Tibial nerve (tissue), 3 donors: ENCODE measurements around the gene PRICKLE2.

Source experiments
- CTCF ChIP-seq, 5 experiments: fragments of 200-600 bp in 3 of 5; fragments of 450-650 bp in 2 of 5; sonication (generic) in 3 of 5; IDR thresholded peaks; one replicate each; pipeline ENCODE4 v1.5.1; 2016 to 2019; ENCODE audit warnings: antibody characterized with exemption in 5 of 5, mild to moderate bottlenecking in 3 of 5, moderate library complexity in 2 of 5
- POLR2A ChIP-seq, 2 donors: fragments of 450-650 bp; IDR thresholded peaks; one replicate each; pipeline ENCODE4 v1.6.1; 2017; ENCODE audit warnings: antibody characterized with exemption in 2 of 2, mild to moderate bottlenecking in 2 of 2, moderate library complexity in 2 of 2

GRCh38 chr3:64167868-64168267 is 57.4 kb downstream of the PRICKLE2 start:
- TF ChIP-seq CTCF (IDR thresholded peaks at IDR 0.05), result no peak
- no peak for TF ChIP-seq POLR2A (IDR thresholded peaks at IDR 0.05)
